ENCODE data around the gene MT1B.

GRCh38 chr16:56606071-56606475 lies 45.6 kb upstream of the MT1B start:
- TF ChIP-seq REST (IDR thresholded peaks at IDR 0.05; ENCODE audit: insufficient read depth in 1 of 2, low read depth in 2 of 2, low read length in 2 of 2) (no peak), SIN3A (IDR thresholded peaks at IDR 0.05; ENCODE audit: borderline replicate concordance, insufficient read depth, low read length) (no peak), TAF1 (IDR thresholded peaks at IDR 0.05; ENCODE audit: borderline replicate concordance, insufficient read depth, low read length) (no peak), FOXP2 (optimal IDR thresholded peaks at IDR 0.05; ENCODE audit: borderline replicate concordance, extremely low read depth, extremely low read length, insufficient read depth) (no peak), POLR2AphosphoS5 (IDR thresholded peaks at IDR 0.05; ENCODE audit: low read depth, low read length) (no peak)
